GM18511 (cell line): ENCODE results near the gene CTDNEP1.
"Not testable (repeated sequence)": the region's sequence is repeated elsewhere in the genome, so short reads cannot be mapped to it uniquely, and the experiment has no call there.

Source experiments
- ATAC-seq: cut with Tn5 transposase; IDR thresholded peaks from one replicate; pipeline ENCODE4 v1.9.1; 2021; ENCODE audit warnings: mild to moderate bottlenecking, moderate library complexity; ENCODE audit not compliant: unreplicated experiment

Gene CTDNEP1

DNA sequence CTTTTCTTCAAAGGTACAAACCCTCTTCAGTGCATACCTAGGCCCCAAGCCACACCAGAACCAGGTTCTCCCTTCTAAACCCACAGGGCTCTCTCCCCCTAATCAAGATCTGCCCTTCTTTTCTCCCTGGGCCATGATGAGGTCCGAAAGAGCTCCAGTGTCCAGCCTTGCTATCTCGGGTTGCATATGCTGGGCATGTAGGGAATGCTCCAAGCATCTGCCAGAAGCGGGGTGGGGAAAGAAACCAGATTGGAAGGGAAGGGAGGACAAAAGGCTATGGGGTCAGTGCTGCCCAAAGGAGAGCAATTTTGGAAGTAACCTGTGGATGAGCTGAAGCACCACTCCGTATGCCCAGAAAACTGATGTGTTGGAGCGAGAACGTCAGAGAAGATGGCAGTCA lies 2.3 kb downstream of the CTDNEP1 start:
- no peak for ATAC-seq

DNA sequence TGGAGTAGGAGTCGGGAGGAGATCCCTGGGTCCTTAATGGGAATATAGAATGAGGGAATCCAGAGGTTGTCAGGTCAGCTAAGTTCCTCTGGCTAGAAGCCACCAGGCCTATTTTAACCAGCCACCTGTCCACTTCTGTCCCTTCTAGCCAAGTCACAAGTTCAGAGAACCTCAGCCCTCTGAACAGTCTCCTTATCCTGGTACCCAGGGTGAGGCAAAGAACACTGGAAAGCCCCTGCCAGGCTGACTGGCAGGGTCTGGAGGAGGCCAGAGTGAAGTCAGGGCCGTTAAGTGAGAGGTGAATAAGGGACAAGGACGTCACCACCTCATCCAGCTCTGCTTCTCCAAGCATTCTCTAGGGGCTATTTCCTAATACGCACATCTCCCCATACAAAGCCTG lies 2.7 kb downstream of the CTDNEP1 start:
- no peak for ATAC-seq

DNA sequence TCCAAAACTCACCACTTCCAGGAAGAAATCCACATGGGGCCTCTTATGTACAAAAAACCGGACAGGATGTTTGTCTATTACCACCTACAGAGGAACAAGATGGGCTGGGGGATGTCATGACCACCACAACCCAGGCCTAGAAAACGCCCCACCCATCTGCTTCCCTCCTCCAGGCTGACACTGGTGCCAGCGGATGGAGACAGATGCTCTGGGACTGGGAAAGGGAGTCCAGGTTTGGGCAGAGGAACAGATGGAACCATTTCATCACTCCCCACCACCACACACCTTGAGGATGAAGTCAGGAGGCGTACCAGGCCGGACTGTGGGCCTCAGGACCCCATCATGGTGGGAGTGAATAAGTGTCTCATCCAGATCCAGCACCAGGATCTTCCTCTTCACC lies 4.8 kb downstream of the CTDNEP1 start:
- no peak for ATAC-seq

DNA sequence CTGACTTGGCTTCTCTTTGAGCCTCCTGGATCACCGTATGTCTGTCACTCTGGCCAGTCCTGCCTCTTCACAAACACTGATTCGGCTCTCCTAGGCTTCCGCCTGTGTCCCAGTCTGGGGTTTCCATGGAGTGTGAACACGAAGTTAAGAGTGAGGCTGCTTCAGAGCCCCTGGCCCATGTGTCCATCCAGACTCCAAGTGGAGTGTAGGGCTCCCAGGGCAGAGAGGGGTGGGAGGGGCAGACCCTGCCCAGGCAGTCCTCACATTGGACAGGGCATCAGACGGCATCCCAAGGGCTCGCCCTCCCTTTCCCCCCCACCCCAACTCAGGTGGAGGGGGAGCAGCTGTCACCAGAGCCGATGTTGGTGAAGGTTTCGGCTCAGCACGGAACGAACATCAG lies 7.7 kb downstream of the CTDNEP1 start:
- ATAC-seq: not testable (repeated sequence)

DNA sequence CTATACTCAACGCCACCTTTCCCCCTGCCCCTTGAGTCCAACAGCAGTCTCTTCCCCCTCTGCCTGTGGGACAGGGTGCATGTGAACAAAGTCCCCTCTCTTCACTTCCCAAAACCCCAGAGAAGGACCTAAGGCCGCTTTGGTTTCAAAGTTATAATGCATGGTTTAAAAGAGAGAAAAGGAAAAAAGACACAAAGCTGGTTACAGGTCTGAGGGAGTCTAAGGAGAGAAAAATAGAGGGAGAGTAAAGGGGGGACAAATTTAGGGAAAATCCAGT lies 8.1 kb downstream of the CTDNEP1 start:
- ATAC-seq: no peak

DNA sequence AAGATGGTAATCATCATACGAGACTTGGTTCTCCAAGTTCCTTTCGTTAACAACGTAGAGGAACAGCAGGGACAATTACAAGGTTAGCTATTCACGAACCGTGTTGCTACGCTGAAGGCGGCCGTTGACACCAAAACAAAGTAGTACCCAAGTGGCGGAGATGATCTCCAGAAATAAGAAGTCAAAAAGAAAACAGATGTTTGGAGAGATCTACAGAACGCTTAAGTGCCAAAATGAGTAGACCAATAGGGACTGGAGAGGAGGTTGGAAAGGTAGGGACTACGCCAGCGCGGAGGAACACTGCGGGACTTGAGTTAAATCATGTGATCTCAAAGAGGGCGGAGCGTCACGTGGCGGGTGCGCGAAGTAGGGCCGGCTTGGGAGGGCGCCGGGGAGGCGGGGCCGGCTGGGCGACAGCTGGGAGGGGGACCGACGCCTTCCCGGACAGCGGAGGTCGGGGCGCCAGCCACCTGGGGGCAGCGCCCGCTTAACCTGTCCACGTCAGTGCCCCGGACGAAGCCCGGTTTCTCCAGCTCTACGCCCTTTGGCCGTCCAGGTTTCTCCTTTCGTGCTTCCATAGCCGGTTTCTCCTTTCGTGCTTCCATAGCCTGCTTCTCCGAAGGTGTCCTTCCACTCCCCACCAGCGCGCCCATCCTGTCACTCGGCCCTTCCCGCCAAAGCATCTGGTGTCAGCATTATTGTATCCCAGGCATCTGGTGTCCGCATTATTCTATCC lies 8.6 kb downstream of the CTDNEP1 start:
- ATAC-seq: peak; percentile 43

DNA sequence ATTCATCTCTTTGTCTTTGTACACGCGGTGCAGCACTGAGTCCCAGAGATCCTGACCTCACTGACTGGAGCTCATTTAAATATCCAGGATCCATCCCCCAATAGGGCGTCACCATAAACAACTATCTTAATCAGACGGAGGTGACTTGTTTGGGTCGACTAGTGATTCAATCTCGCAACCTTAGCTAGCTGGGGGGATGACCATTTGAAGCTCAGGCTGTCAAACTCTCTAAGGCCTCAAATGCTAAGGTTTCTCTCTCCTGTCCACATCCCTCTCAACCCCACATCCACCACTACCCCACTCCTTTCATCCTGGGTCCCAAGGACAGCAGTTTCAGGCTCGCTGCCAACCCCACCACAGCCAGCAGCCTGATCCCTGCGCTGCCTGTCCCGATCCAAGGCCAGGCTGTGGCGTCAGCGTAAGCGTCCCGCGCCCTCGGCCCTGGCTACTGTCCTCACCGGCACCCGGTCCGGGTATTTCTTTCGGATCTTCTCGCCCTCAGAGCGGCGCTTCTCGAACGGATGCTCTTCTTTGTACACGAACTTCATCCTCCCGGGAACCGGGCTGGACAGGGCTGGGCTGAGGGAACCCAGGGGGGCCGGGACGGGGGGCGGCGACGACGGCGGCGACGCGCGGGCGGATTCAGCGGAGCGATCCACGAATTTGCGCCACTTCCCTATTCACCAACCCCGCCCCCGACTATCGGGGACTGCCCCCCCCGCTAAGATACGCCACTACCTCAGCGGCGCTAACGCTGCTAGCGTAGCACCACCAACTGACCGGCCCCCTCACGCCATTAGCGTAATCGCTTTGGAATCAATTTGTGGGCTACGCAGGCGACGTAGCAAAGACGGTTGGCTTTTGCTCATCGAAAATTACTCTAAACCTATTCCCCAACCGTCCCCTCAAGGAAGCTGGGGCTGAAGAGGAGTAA lies 9.5 kb downstream of the CTDNEP1 start, which contains the start of gene GABARAP:
Gene GABARAP (minus strand): TSS at position 667 of the 934 bp plus-strand sequence. CDS start 119 bp downstream, at position 548.
- ATAC-seq: peak; percentile 36

DNA sequence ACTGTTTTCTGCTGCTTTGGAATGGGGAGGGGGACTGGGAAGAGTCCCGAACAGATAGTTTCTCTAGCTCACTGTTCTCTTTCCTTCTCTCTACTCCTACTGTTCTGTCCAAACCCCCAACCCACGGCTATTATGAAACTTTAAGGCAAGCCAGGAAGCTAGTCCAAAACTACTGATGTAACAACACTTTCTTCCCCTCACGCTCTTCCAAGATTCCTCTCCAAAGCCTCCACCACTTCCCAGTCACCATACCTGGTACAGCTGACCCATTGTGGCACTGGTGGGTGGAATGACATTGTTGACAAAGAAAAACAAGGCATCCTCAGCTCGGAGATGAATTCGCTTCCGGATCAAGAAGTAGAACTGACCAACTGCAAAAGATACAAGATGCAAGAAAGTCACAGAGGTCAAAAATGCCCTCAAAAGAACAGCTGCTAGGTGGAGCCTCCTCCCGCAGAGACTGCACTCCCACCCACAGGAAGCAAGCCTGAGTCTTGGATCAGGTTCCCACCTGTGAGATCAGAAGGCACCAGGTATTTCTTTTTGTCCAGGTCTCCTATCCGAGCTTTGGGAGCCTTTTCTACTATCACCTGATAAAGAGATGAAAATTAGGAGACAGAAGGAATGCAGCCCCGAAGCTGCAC lies 10.3 kb downstream of the CTDNEP1 start:
- no peak for ATAC-seq

DNA sequence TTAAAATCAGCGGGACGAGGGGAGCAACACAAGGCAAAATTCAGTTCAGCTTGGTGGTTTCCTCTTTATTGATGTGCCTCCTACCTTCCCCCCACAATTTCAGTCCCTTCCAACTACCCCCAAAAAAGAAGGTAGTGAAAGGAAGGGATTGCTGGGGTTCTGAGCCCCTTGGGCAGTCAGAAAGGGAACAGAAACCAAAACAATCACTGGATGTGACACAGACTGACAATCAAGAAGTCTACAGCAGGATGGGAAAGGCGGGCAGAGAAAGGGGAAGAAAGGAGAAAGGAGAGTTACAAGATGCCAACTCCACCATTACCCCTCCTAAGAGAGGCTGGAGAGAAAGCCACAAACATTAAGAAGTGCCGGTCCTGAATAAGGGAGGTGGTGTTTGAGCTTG lies 11.2 kb downstream of the CTDNEP1 start:
- no peak for ATAC-seq

DNA sequence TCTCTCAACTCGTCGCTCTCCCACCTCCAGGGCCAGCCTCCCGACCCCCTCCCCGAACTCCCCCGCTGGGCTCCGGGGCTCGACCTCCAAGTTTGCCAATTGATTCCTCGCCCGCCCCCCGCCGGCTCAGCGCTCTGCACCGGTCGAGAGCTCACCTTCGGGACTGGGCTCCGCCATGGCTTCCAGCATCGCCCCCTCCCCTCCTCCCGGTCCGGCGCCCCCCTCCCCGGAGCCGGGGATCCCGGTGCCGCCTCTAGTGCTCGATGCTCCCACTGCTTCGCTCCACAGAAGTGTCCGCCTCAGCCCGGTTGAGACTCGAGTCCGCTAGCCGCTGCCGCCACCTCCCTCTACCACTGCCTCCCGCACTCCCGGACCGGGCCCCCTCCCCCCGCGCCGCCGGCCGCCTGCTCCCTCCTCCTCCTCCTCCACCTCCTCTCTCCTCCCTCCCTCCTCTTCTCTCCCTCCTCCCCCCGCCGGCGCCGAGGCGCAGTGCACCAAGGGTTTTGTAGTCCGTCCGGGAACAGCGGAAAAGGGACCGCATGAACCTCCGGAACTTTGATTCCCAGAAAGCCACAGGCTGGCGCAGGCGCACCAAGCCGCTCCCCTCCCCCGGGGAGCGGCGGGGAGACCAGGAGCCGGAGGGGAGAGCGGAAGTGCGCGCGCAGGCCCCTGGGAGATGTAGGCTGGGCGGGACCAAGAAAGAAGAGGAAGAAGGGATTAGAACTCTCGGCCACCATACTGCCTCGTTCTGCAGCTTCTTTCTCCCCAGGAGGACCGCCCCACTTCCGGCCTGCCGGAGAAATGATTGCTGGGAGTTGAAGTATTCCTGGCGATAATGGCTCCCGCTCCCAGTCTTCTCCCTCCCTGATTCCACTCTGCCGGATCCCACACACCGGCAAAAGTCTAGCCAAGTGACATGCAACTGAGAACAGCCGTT lies 12.2 kb downstream of the CTDNEP1 start, which contains the start of gene PHF23:
Gene PHF23 (minus strand): TSS at position 367 of the 937 bp plus-strand sequence. CDS start 178 bp downstream, at position 189.
- peak; percentile 56 for ATAC-seq

DNA sequence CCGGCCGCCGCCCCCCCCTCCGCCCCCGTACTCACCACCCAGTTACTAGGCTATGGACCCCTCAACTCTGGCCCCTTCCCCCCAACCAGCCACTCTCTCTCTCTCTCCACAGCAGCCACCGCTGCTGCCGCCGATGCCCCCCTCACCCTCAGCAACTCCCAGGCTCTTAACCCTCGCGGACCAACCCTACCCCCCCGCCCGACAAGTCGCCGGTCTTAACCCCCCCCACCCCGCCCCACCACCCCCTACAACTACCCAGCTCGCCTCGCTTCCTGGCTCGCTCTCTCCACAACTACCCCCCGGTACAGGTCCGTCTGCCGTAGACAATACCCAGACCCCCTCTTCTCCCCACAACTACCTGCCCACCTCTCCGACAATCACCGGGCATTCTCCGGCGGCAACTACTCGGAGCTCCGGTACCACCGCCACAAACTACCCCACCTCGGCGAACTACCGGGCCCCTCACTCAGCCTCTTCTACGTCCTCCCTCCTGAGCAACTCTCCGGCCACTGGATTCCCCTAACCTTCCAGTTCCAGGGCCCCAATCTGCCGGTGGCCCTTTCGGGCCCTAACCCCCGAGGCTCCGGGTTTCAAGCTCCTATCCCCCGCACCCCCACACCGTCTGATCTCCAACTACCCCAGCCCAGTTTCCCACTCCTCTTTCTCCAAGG lies 13.0 kb downstream of the CTDNEP1 start:
- no peak for ATAC-seq

DNA sequence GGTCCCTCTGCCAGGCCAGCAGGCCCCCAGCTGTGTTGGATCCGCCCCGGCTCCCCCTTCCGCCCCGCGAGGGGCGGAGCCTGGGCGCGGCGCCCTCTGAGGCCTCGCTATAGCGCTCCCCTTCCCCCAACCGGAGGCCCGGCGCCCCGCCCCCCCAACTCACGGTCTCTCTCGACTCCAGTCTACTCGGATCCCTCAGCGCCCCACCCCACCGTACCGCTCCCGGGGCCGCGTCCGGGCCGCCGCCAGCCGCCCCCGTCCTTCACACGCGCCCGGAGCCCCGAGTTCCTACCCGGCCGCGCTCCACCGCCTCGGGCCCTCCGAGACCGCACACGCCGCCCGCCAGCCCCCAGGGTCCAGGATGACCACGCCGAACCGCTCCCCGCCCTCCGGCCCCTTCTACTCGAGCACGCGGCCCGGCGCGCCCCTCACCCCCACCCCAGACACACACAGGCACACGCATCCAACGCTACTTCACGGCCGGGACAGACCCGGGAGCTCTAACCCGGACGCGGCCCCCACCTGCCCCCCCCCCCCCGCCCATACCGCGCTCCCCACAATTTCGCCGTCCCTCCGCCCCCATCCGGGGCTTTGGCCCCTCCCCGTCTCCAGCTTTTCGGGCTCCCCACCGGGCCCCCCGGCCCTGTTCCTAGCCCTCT lies 13.6 kb downstream of the CTDNEP1 start:
- no peak for ATAC-seq

DNA sequence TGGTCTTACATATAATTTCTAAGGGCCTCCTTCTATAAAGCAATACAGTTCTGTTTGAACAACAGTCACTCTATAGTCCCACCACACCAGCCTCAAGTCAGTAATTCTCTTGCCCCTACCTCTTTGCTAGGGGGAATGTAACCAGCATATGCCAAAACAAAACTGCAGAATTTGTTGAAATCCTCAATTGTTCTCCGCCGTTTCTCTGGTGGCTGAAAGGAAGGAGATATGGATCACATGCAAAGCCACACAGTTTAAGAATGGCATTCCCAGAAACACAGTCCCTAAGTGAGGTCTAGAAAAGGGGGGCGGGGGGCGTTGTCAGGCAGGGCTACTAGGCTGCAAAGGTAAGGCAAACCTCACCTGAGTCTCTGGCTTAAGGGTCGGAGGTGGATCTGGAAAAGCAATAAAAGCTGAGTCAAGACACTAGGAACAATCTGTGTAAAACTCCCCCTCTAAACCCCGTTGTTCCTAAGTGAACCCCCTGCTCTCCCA lies 14.2 kb downstream of the CTDNEP1 start:
- no peak for ATAC-seq

DNA sequence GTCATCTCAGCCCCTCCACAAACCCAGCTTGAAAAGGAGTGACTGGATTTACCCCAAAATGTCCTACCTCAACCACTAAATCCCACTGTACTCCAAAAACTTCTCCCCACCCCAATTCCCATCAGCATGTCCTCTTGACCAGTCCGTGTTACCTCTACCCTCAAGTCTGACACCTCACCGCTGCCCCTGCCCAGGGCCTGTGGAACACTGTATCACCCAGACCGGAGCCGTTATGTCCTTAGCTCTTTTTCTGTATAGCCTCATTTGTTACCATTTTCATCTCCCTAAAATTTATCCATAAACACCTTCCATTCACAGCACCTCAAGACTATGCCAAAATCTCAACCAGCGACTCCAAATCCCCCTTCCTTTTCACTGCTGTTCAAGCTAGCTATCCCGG lies 14.7 kb downstream of the CTDNEP1 start:
- ATAC-seq: no peak

DNA sequence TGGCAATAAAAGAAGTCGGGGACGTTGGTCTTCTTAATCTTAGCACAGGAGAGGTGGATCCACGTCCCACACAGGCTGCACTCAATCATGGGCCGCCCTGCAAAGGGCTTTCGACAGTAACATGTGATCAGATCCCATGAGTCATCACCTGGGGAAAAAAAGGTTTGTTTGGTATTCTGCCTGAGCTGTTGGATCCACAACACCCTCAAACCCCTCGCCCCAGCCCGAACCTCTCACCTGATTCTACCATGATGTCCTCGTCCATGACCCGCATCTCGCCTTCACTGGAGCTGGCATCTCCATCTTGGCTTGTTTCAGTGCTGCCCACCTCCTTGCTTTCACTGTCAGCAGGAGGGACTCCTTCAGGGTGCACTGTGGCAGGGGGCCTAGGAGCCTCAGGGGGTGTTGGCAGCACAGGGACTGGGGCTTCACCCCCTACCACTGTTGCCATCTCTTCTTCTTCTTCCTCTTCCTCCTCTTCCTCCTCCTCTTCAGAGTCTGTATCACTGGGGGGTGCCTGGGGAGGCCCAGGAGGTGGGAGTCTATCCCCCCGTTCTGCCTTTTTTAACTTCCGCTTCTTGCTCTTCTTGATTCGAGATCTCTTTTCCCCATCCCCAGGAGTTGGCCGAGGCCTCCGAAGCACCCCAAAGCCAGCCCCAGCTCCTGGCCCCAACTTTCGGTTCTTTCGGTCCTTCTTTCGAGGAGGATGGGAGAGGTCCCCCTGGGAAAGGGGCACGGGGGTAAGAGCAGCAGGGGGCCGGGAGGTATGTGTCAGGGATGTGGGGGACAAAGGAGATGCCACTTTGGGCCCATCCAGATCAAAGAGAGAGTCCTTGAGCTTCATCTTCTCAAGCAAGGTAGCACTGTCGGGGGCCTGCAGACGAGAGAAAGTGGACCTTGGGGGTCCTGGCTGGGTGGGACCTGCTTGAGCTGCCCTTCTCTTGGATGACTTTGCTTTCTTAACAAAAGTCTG lies 15.6 kb downstream of the CTDNEP1 start:
- no peak for ATAC-seq

DNA sequence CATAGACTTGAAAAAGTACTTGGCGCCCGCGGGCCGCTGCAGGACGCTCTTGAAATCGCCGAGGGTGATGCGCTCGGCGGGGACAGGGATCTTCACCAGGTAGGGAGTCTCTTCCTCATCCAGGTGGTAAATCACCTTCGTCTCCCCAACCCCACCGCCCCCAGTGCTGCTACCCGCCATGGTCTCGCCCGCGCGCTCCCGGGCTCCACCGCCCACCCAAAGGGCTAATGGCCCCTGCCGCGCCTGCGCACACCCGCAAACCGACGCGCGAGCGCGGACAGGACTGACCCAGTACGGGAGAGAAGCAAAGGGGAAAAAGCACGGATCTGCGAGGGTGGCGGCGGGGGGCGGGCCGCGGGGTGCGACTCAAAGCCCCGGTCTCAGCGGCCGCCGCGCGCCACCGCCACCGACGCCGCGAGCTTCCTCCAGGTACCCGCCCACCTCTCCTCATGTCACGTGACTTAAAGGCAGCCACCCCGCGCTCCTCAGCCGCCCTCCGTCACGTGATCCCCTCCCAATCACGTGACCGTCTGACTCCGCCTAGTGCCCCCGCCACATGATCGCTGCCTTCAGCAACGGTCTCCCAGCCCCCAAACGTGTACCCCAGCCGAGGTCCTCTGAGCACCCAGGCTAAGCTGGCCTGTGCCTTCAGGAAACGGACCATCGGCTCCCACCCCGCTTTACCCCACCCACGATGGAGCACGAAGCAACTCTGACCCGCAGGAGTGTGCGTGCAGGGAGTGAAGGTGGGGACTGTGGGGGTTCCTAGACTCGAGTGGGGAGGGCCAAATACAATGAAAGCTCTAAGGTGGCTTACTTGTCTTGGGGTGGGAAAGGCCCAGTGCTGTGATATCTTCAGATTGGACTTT lies 17.2 kb downstream of the CTDNEP1 start, which contains the start of gene DVL2:
Gene DVL2 (minus strand): TSS at position 435 of the 869 bp plus-strand sequence. CDS start 255 bp downstream, at position 180.
- ATAC-seq: peak; percentile 65

DNA sequence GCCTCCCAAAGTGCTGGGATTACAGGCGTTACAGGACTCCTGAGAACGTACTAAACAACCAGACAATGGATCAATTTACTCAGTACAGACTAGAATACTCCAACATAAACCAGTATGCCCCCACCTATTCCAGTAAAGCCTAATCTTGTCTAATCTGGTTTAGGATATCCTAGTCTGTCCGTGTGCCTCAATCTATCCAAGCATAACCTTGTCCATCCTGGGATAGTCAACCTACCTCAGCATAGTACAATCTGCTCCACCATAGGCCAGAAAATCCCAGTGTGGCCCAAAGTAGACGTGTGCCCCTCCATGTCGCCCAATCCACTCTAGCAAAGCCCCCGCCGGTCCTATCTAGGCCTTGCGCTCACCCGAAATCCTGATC lies 17.8 kb downstream of the CTDNEP1 start:
- ATAC-seq: peak; percentile 13
